ENCODE data around the gene MDC1. TPM values are rescaled to one million over a fixed set of nuclear protein-coding genes. Genes with fewer than 3 reads are reported as not detected.
"Not testable (repeated sequence)": the region's sequence is repeated elsewhere in the genome, so short reads cannot be mapped to it uniquely, and the experiment has no call there.

MDC1 gene
- 10 to 100 TPM; 66.4 to 70.2 TPM for total RNA-seq

GRCh38 chr6:30717129-30717844 lies at the start of gene MDC1:
Gene MDC1, minus strand, starts transcription at chr6:30717281. Its CDS starts 2,106 bp downstream, at chr6:30715175.
- POLR2A ChIA-PET: interaction anchor here (0.5 to 8.4 kb wide), 10 partner anchors 20 to 100 kb away, joined by 3 to 98 read pairs (median 4); partner anchors contain the start of genes DHX16, MRPS18B and NRM
- CTCF ChIA-PET: interaction anchor here (0.8 to 3.6 kb wide), 9 partner anchors 13 to 371 kb away, joined by 3 to 22 read pairs (median 5); partner anchors contain the start of genes MRPS18B and PPP1R10

- ChIA-PET CTCF (interaction anchor here (1.0 to 1.5 kb wide), 6 partner anchors 15 to 45 kb away, joined by 3 to 4 read pairs (median 4); no protein-coding TSS in a partner anchor), POLR2A (interaction anchor here (0.6 kb wide), 1 partner anchor 45 kb away, joined by 5 read pairs; no protein-coding TSS in a partner anchor)
These were observed 49.5 kb upstream of the MDC1 start for GRCh38 chr6:30766461-30767157.

GRCh38 chr6:30765495-30765894 lies 48.4 kb upstream of the MDC1 start:
- CTCF ChIA-PET: interaction anchor here (1.4 kb wide), 1 partner anchor 46 kb away, joined by 3 read pairs; no protein-coding TSS in a partner anchor
- POLR2A ChIA-PET: not testable (repeated sequence)

GRCh38 chr6:30764490-30765043 lies 47.5 kb upstream of the MDC1 start:
- POLR2A ChIA-PET: not testable (repeated sequence)

GRCh38 chr6:30763618-30764489 lies 46.8 kb upstream of the MDC1 start:
- CTCF ChIA-PET: no interaction called here
- POLR2A ChIA-PET: no interaction called here

More at GRCh38 chr6:30764490-30765043, 47.5 kb upstream of the MDC1 start:
- CTCF ChIA-PET: not testable (repeated sequence)

GRCh38 chr6:30763155-30763617 lies 46.1 kb upstream of the MDC1 start:
- ChIA-PET CTCF (no interaction called here), POLR2A (interaction anchor here (0.6 kb wide), 1 partner anchor 76 kb away, joined by 3 read pairs; no protein-coding TSS in a partner anchor)

GRCh38 chr6:30761791-30762429 lies 44.8 kb upstream of the MDC1 start:
- ChIA-PET POLR2A (no interaction called here), CTCF (interaction anchor here (1.3 kb wide), 1 partner anchor 66 kb away, joined by 3 read pairs; no protein-coding TSS in a partner anchor)

- CTCF ChIA-PET: interaction anchor here (1.3 kb wide), 1 partner anchor 67 kb away, joined by 3 read pairs; no protein-coding TSS in a partner anchor
- POLR2A ChIA-PET: interaction anchor here (1.0 kb wide), 1 partner anchor 24 kb away, joined by 3 read pairs; no protein-coding TSS in a partner anchor
These were observed 43.5 kb upstream of the MDC1 start for GRCh38 chr6:30760549-30760948.

GRCh38 chr6:30759575-30760239 lies 42.6 kb upstream of the MDC1 start:
- ChIA-PET POLR2A (interaction anchor here (0.6 to 0.7 kb wide), 2 partner anchors 52 to 293 kb away, joined by 3 to 12 read pairs; no protein-coding TSS in a partner anchor), CTCF (interaction anchor here (0.7 kb wide), 1 partner anchor 97 kb away, joined by 3 read pairs; no protein-coding TSS in a partner anchor)

GRCh38 chr6:30757261-30757904 lies 40.3 kb upstream of the MDC1 start:
- CTCF ChIA-PET: no interaction called here
- POLR2A ChIA-PET: interaction anchor here (1.0 kb wide), 1 partner anchor 13 kb away, joined by 3 read pairs; the partner anchor contains the start of gene IER3

- CTCF ChIA-PET: not testable (repeated sequence)
- POLR2A ChIA-PET: interaction anchor here (0.5 to 1.0 kb wide), 2 partner anchors 10 to 12 kb away, joined by 3 to 4 read pairs; partner anchors contain the start of gene IER3
These were observed 39.4 kb upstream of the MDC1 start for GRCh38 chr6:30756405-30757003.

GRCh38 chr6:30754631-30755030 lies 37.5 kb upstream of the MDC1 start:
- CTCF ChIA-PET: no interaction called here
- POLR2A ChIA-PET: no interaction called here

GRCh38 chr6:30752157-30752927 lies 35.3 kb upstream of the MDC1 start:
- CTCF ChIA-PET: interaction anchor here (1.1 to 1.8 kb wide), 2 partner anchors 14 to 375 kb away, joined by 3 to 4 read pairs; no protein-coding TSS in a partner anchor

GRCh38 chr6:30750379-30750668 lies 33.2 kb upstream of the MDC1 start:
- ChIA-PET CTCF (no interaction called here), POLR2A (no interaction called here)

More at GRCh38 chr6:30752157-30752927, 35.3 kb upstream of the MDC1 start:
- POLR2A ChIA-PET: no interaction called here

GRCh38 chr6:30749554-30750378 lies 32.7 kb upstream of the MDC1 start:
- ChIA-PET POLR2A (interaction anchor here (0.6 kb wide), 1 partner anchor 13 kb away, joined by 3 read pairs; no protein-coding TSS in a partner anchor), CTCF (interaction anchor here (0.6 kb wide), 1 partner anchor 17 kb away, joined by 3 read pairs; no protein-coding TSS in a partner anchor)

All from activated CD8-positive, alpha-beta memory T cell treated with anti-CD3 and anti-CD28 coated beads for 36 hours (primary cell).